HCT116 (cell line): ENCODE measurements around the gene DCD. TPM values are rescaled to one million over a fixed set of nuclear protein-coding genes. Genes with fewer than 3 reads are reported as not detected.

Experiments used
- ATAC-seq: fragments of 200-7000 bp; cut with Tn5 transposase; 2 replicates; pipeline ENCODE4 v1.9.1; 2020; ENCODE audit warnings: mild to moderate bottlenecking, moderate library complexity
- BruUV-seq: library from RNA; stranded (reverse); fragments of 400-500 nt; replicated peaks from 2 replicates; lab custom pipeline; 2021; lab: Mats Ljungman, UMichigan
- CTCF ChIA-PET: fragments of 300-600 bp; sonication (Branson Sonifier 250); formaldehyde crosslinking; loops from one replicate; lab custom pipeline; 2021; ENCODE audit warnings: antibody characterized with exemption; lab: Charles Lee
- POLR2A ChIA-PET: fragments of 300-600, 350-600 bp; sonication (Branson Sonifier 250); formaldehyde crosslinking; loops from one replicate; lab custom pipeline; 2021; ENCODE audit warnings: antibody characterized with exemption; lab: Charles Lee
- RAD21 ChIA-PET, 2 experiments: fragments of 300-600 bp; sonication (Branson Sonifier 250); formaldehyde crosslinking; loops; one replicate each; lab custom pipeline; 2023; ENCODE audit warnings: low total read pairs in 2 of 2; ENCODE audit not compliant: uncharacterized antibody in 2 of 2, unreplicated experiment in 2 of 2, low non-redundant PET in 1 of 2; lab: Charles Lee
- DNase-seq: peaks from one replicate; pipeline ENCODE4 v3.0.0-alpha.2; 2010; ENCODE audit warnings: low read depth, low spot score
- H2AFZ ChIP-seq: fragments of 200-600 bp; shearing (Covaris generic), sonication (generic); 2 replicates; pipeline ENCODE4 v1.6.1; 2017; ENCODE audit warnings: low read depth, mixed run types, mixed read lengths, antibody characterized with exemption, low read length; ENCODE audit not compliant: poor library complexity, severe bottlenecking
- H3K27ac ChIP-seq: 2 replicates; pipeline ENCODE4 v1.5.1; 2012; ENCODE audit warnings: low read depth, low read length
- H3K27me3 ChIP-seq: fragments of 200-600 bp; sonication (generic); 2 replicates; pipeline ENCODE4 v1.6.1; 2016; ENCODE audit warnings: mixed run types, low read length, mixed read lengths; ENCODE audit not compliant: insufficient read depth
- H3K36me3 ChIP-seq, 2 experiments: fragments of 200-500 bp in 1 of 2; fragments of 200-600 bp in 1 of 2; sonication (Bioruptor generic) in 1 of 2; sonication (generic) in 1 of 2; 2 replicates each; pipeline versions ENCODE4 v1.5.1 to v1.6.1; 2014 to 2016; ENCODE audit warnings: low read length in 2 of 2, inconsistent platforms in 1 of 2, mixed read lengths in 1 of 2, mixed run types in 1 of 2; ENCODE audit not compliant: insufficient read depth in 2 of 2, control insufficient read depth in 1 of 2
- H3K4me1 ChIP-seq, 2 experiments: fragments of 200-600 bp in 1 of 2; sonication (generic) in 1 of 2; 2 replicates each; pipeline versions ENCODE4 v1.5.1 to v1.6.1; 2012 to 2017; ENCODE audit warnings: low read length in 2 of 2, inconsistent platforms in 1 of 2, mild to moderate bottlenecking in 1 of 2, mixed read lengths in 1 of 2, mixed run types in 1 of 2, moderate library complexity in 1 of 2; ENCODE audit not compliant: insufficient read depth in 2 of 2, control insufficient read depth in 1 of 2
- H3K4me2 ChIP-seq: fragments of 200-600 bp; sonication (generic); 2 replicates; pipeline ENCODE4 v1.6.1; 2017; ENCODE audit warnings: mixed run types, low read length, mixed read lengths
- H3K4me3 ChIP-seq, 2 experiments: fragments of 200-600 bp in 1 of 2; sonication (generic) in 1 of 2; replicated peaks in 1 of 2; 2 replicates each; pipeline ENCODE4 v1.5.1; 2011 to 2016; ENCODE audit warnings: low read length in 2 of 2, control low read depth in 1 of 2, low read depth in 1 of 2, mild to moderate bottlenecking in 1 of 2, mixed read lengths in 1 of 2, mixed run types in 1 of 2
- H3K79me2 ChIP-seq: fragments of 200-600 bp; sonication (generic); 2 replicates; pipeline ENCODE4 v1.6.1; 2017; ENCODE audit warnings: mild to moderate bottlenecking, mixed run types, low read length, moderate library complexity, mixed read lengths; ENCODE audit not compliant: insufficient read depth
- H3K9ac ChIP-seq: fragments of 200-600 bp; sonication (generic); 2 replicates; pipeline ENCODE4 v1.6.1; 2016; ENCODE audit warnings: low read length, mixed read lengths
- H3K9me2 ChIP-seq: fragments of 200-600 bp; sonication (generic), shearing (Covaris generic); 2 replicates; pipeline ENCODE4 v1.6.1; 2017; ENCODE audit warnings: mixed run types, mild to moderate bottlenecking, moderate library complexity; ENCODE audit not compliant: insufficient read depth
- H3K9me3 ChIP-seq, 2 experiments: fragments of 200-500 bp in 1 of 2; fragments of 200-600 bp in 1 of 2; sonication (Bioruptor generic) in 1 of 2; sonication (generic) in 1 of 2; 2 replicates each; pipeline ENCODE4 v1.6.1; 2014 to 2017; ENCODE audit warnings: low read length in 2 of 2, mixed read lengths in 2 of 2, inconsistent platforms in 1 of 2, low read depth in 1 of 2, mild to moderate bottlenecking in 1 of 2, mixed run types in 1 of 2, moderate library complexity in 1 of 2; ENCODE audit not compliant: control insufficient read depth in 1 of 2, insufficient read depth in 1 of 2
- H4K20me1 ChIP-seq: fragments of 200-600 bp; sonication (generic), shearing (Covaris generic); 2 replicates; pipeline ENCODE4 v1.6.1; 2017; ENCODE audit warnings: mixed run types, mild to moderate bottlenecking, moderate library complexity; ENCODE audit not compliant: insufficient read depth
- ATF3 ChIP-seq: IDR thresholded peaks from 2 replicates; pipeline ENCODE4 v1.6.1; 2012
- CBX3 ChIP-seq: IDR thresholded peaks from 2 replicates; pipeline ENCODE4 v1.6.1; 2012; ENCODE audit warnings: low read depth
- CEBPB ChIP-seq: IDR thresholded peaks from 2 replicates; pipeline ENCODE4 v1.6.1; 2012; ENCODE audit warnings: low read depth
- ELF1 ChIP-seq: IDR thresholded peaks from 2 replicates; pipeline ENCODE4 v1.6.1; 2012; ENCODE audit warnings: low read depth, borderline replicate concordance
- EZH2phosphoT487 ChIP-seq: fragments of 200-600 bp; IDR thresholded peaks from 2 replicates; pipeline ENCODE4 v1.6.1; 2018; ENCODE audit warnings: antibody characterized with exemption, borderline replicate concordance
- FOSL1 ChIP-seq: IDR thresholded peaks from 2 replicates; pipeline ENCODE4 v1.6.1; 2012; ENCODE audit warnings: low read depth
- JUND ChIP-seq: IDR thresholded peaks from 2 replicates; pipeline ENCODE4 v1.6.1; 2012
- POLR2AphosphoS5 ChIP-seq: IDR thresholded peaks from 2 replicates; pipeline ENCODE4 v1.6.1; 2011; ENCODE audit warnings: mild to moderate bottlenecking, low read depth, low read length, moderate library complexity
- RAD21 ChIP-seq: IDR thresholded peaks from 2 replicates; pipeline ENCODE4 v1.6.1; 2012; ENCODE audit warnings: low read depth, mild to moderate bottlenecking
- SIN3A ChIP-seq: IDR thresholded peaks from 2 replicates; pipeline ENCODE4 v1.6.1; 2012; ENCODE audit warnings: low read depth
- SP1 ChIP-seq: IDR thresholded peaks from 2 replicates; pipeline ENCODE4 v1.6.1; 2012; ENCODE audit warnings: low read depth
- SRF ChIP-seq: IDR thresholded peaks from 2 replicates; pipeline ENCODE4 v1.6.1; 2012; ENCODE audit warnings: low read depth
- TCF7L2 ChIP-seq: IDR thresholded peaks from 2 replicates; pipeline ENCODE4 v1.7.0; 2011; ENCODE audit warnings: borderline replicate concordance, inconsistent platforms; ENCODE audit not compliant: insufficient read depth, insufficient read length; ENCODE audit errors: extremely low read depth
- ZFX ChIP-seq: fragments of 450-650 bp; IDR thresholded peaks from 2 replicates; pipeline ENCODE4 v1.6.1; 2017
- ZNF274 ChIP-seq: fragments of 200-500 bp; sonication (Bioruptor generic); IDR thresholded peaks from 2 replicates; pipeline ENCODE4 v1.6.1; 2014; ENCODE audit warnings: mild to moderate bottlenecking, low read depth, low read length, inconsistent platforms
- intact Hi-C: fragments of 100-400 bp; cut with micrococcal nuclease; formaldehyde crosslinking; loops from 2 replicates; pipeline ENCODE4 v1.10.0; 2022
- total RNA-seq: library from RNA; stranded (reverse); gene quantifications from one replicate; pipeline ENCODE4 v1.2.1, GENCODE V29; 2021; ENCODE audit not compliant: unreplicated experiment
- TF ChIP-seq, protein P1 (sequence below): IDR thresholded peaks from 2 replicates; pipeline ENCODE4 v1.6.1; 2012
- TF ChIP-seq, protein P2 (sequence below), 3 experiments: fragments of 200-600 bp in 1 of 3; sonication (generic) in 1 of 3; IDR thresholded peaks in 2 of 3; conservative IDR thresholded peaks in 1 of 3; 2 replicates each; pipeline ENCODE4 v1.5.1; 2012 to 2017; ENCODE audit warnings: low read depth in 2 of 3, low read length in 2 of 3, antibody characterized with exemption in 1 of 3, borderline replicate concordance in 1 of 3, control low read depth in 1 of 3, mild to moderate bottlenecking in 1 of 3, mixed read lengths in 1 of 3, mixed run types in 1 of 3, moderate library complexity in 1 of 3; ENCODE audit not compliant: insufficient read depth in 1 of 3

The DCD gene
- total RNA-seq, 1 experiment from 2014 or later = not detected

- Histone ChIP-seq H3K27ac (no peak overlapping the region), H3K27me3 (peaks cover 23% of the 10 kb centered on the region; the same call in 1 of the 2 replicates), H3K9ac (no peak overlapping the region), H3K4me1 (no peaks in the 10 kb centered on the region), H3K9me2 (no peaks in the 10 kb centered on the region), H3K79me2 (no peaks in the 10 kb centered on the region), H3K9me3 (peaks cover 0 to 3% of the 10 kb centered on the region in 2 experiments; a peak in 2 of 4 replicates), H3K4me3 (no peak overlapping the region), H2AFZ (no peak overlapping the region), H3K36me3 (no peaks in the 10 kb centered on the region), H3K4me2 (no peak overlapping the region), H4K20me1 (no peaks in the 10 kb centered on the region)
- ATAC-seq (no peak), DNase-seq (no peak)
- intact Hi-C loops = no loop called here
- BruUV-seq = no TSS peak
- TF ChIP-seq JUND (no peak), EZH2phosphoT487 (no peak), SIN3A (no peak), ZFX (no peak), ZNF274 (no peak), ATF3 (no peak), TCF7L2 (no peak), SP1 (no peak), RAD21 (no peak)
- ChIA-PET CTCF (no interaction called here), POLR2A (no interaction called here), RAD21 (no interaction called here)
These were observed 20.9 kb downstream of the DCD start for GRCh38 chr12:54627304-54627703.

GRCh38 chr12:54625598-54625997 is 22.6 kb downstream of the DCD start:
- CTCF ChIA-PET = no interaction called here
- POLR2A ChIA-PET = no interaction called here

More at GRCh38 chr12:54625598-54625997, 22.6 kb downstream of the DCD start:
- no peaks in the 10 kb centered on the region for H3K9me2 ChIP-seq
- no peak overlapping the region for H3K4me3 ChIP-seq
- peaks cover 20% of the 10 kb centered on the region for H3K27me3 ChIP-seq
- BruUV-seq = no TSS peak
- ATAC-seq (no peak), DNase-seq (no peak)
- no peak overlapping the region for H3K4me2 ChIP-seq
- no peak for TF ChIP-seq SRF
- TF ChIP-seq, protein P1, sequence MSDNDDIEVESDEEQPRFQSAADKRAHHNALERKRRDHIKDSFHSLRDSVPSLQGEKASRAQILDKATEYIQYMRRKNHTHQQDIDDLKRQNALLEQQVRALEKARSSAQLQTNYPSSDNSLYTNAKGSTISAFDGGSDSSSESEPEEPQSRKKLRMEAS = no peak
- no peak for TF ChIP-seq RAD21
- no peak for TF ChIP-seq ELF1
- TF ChIP-seq POLR2AphosphoS5 = no peak
- TF ChIP-seq ATF3 = no peak
- no peak for TF ChIP-seq CBX3
- no peak for TF ChIP-seq SIN3A
- no peak for TF ChIP-seq CEBPB
- TF ChIP-seq FOSL1 = no peak
- no peak for TF ChIP-seq EZH2phosphoT487
- TF ChIP-seq, protein P2, sequence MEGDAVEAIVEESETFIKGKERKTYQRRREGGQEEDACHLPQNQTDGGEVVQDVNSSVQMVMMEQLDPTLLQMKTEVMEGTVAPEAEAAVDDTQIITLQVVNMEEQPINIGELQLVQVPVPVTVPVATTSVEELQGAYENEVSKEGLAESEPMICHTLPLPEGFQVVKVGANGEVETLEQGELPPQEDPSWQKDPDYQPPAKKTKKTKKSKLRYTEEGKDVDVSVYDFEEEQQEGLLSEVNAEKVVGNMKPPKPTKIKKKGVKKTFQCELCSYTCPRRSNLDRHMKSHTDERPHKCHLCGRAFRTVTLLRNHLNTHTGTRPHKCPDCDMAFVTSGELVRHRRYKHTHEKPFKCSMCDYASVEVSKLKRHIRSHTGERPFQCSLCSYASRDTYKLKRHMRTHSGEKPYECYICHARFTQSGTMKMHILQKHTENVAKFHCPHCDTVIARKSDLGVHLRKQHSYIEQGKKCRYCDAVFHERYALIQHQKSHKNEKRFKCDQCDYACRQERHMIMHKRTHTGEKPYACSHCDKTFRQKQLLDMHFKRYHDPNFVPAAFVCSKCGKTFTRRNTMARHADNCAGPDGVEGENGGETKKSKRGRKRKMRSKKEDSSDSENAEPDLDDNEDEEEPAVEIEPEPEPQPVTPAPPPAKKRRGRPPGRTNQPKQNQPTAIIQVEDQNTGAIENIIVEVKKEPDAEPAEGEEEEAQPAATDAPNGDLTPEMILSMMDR (IDR thresholded peaks at IDR 0.05 in 2 of 3, conservative IDR thresholded peaks at IDR 0.05 in 1 of 3; ENCODE audit: borderline replicate concordance in 1 of 3, insufficient read depth in 1 of 3, low read depth in 2 of 3, low read length in 2 of 3) = no peak
- TF ChIP-seq JUND = no peak
- no peak overlapping the region for H3K27ac ChIP-seq
- H2AFZ ChIP-seq = no peak overlapping the region
- no peaks in the 10 kb centered on the region for H3K4me1 ChIP-seq
- intact Hi-C loops = no loop called here
- H3K79me2 ChIP-seq = no peaks in the 10 kb centered on the region
- RAD21 ChIA-PET = no interaction called here
- H3K9ac ChIP-seq = no peak overlapping the region
- H3K36me3 ChIP-seq = no peaks in the 10 kb centered on the region
- peaks cover 0 to 3% of the 10 kb centered on the region in 2 experiments; a peak in 2 of 4 replicates for H3K9me3 ChIP-seq
- no peaks in the 10 kb centered on the region for H4K20me1 ChIP-seq
